Measurements from ENCODE around the gene PTPRG.

DNA sequence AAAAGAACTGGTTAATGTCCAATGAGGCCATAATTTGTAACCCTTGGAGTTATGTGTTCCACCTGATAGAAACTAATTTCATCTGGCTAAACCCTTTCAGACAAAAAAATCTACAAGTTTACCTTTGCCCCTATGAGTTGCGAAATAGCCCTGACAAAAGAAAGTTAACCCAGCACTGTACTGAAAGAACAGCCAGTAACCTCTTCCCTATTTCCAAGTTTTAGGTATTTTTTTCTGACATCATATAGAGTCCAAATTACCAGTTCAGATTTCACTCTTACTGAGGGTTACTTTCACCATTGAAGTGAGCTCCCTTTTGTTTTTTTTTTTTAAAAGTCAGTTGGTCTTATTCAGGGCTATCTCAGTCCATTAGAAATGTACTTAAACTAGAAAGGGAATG, 42.8 kb upstream of the PTPRG start:
- TF ChIP-seq, protein P1, sequence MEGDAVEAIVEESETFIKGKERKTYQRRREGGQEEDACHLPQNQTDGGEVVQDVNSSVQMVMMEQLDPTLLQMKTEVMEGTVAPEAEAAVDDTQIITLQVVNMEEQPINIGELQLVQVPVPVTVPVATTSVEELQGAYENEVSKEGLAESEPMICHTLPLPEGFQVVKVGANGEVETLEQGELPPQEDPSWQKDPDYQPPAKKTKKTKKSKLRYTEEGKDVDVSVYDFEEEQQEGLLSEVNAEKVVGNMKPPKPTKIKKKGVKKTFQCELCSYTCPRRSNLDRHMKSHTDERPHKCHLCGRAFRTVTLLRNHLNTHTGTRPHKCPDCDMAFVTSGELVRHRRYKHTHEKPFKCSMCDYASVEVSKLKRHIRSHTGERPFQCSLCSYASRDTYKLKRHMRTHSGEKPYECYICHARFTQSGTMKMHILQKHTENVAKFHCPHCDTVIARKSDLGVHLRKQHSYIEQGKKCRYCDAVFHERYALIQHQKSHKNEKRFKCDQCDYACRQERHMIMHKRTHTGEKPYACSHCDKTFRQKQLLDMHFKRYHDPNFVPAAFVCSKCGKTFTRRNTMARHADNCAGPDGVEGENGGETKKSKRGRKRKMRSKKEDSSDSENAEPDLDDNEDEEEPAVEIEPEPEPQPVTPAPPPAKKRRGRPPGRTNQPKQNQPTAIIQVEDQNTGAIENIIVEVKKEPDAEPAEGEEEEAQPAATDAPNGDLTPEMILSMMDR (IDR thresholded peaks at IDR 0.05; ENCODE audit: poor library complexity), result no peak
- no peak for TF ChIP-seq EZH2 (IDR thresholded peaks at IDR 0.05; ENCODE audit: borderline replicate concordance)
- no peak for TF ChIP-seq EZH2phosphoT487 (IDR thresholded peaks at IDR 0.05; ENCODE audit: low read depth, severe bottlenecking, unreplicated experiment)
